ENCODE results near the gene MAD1L1. TPM values are rescaled to one million over a fixed set of nuclear protein-coding genes. Genes with fewer than 3 reads are reported as not detected.

MAD1L1 gene
- total and polyA plus RNA-seq, 8 donors = 21.4 to 58.8 (median 22.5) TPM

- Histone ChIP-seq H3K4me1 (peaks cover 0 to 4% of the 10 kb centered on the region in 2 donors), H3K27ac (no peak overlapping the region), H3K27me3 (peaks cover 0 to 4% of the 10 kb centered on the region in 2 donors), H3K9me3 (no peaks in the 10 kb centered on the region), H3K36me3 (peaks cover 0 to 22% of the 10 kb centered on the region in 2 donors), H3K4me3 (no peak overlapping the region)
- TF ChIP-seq, protein P1, sequence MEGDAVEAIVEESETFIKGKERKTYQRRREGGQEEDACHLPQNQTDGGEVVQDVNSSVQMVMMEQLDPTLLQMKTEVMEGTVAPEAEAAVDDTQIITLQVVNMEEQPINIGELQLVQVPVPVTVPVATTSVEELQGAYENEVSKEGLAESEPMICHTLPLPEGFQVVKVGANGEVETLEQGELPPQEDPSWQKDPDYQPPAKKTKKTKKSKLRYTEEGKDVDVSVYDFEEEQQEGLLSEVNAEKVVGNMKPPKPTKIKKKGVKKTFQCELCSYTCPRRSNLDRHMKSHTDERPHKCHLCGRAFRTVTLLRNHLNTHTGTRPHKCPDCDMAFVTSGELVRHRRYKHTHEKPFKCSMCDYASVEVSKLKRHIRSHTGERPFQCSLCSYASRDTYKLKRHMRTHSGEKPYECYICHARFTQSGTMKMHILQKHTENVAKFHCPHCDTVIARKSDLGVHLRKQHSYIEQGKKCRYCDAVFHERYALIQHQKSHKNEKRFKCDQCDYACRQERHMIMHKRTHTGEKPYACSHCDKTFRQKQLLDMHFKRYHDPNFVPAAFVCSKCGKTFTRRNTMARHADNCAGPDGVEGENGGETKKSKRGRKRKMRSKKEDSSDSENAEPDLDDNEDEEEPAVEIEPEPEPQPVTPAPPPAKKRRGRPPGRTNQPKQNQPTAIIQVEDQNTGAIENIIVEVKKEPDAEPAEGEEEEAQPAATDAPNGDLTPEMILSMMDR (IDR thresholded peaks at IDR 0.05) = no peak
- DNase-seq (no peak), ATAC-seq (no peak)
- intact Hi-C loops (cut with DNase I) = no loop called here
These were observed 420.8 kb downstream of the MAD1L1 start for GRCh38 chr7:1811850-1812508.

GRCh38 chr7:1810961-1811849, 421.5 kb downstream of the MAD1L1 start:
- Histone ChIP-seq H3K4me3 (no peak overlapping the region), H3K36me3 (peaks cover 0 to 22% of the 10 kb centered on the region in 2 donors), H3K27me3 (peaks cover 0 to 4% of the 10 kb centered on the region in 2 donors), H3K9me3 (no peaks in the 10 kb centered on the region), H3K27ac (no peak overlapping the region), H3K4me1 (peaks cover 0 to 4% of the 10 kb centered on the region in 2 donors)
- DNase-seq (peak in 2 of 4 donors; percentile 38 to 45), ATAC-seq (no peak)
- intact Hi-C loops (cut with DNase I) = no loop called here
- TF ChIP-seq, protein P1 (IDR thresholded peaks at IDR 0.05) = no peak

- Histone ChIP-seq H3K27ac (no peak overlapping the region), H3K4me1 (peaks cover 0 to 4% of the 10 kb centered on the region in 2 donors), H3K4me3 (no peak overlapping the region), H3K27me3 (peaks cover 0 to 4% of the 10 kb centered on the region in 2 donors), H3K36me3 (peaks cover 0 to 17% of the 10 kb centered on the region in 2 donors), H3K9me3 (no peaks in the 10 kb centered on the region)
- ATAC-seq = no peak
- DNase-seq = no peak
- intact Hi-C loops (cut with DNase I) = no loop called here
- TF ChIP-seq, protein P1 (IDR thresholded peaks at IDR 0.05) = no peak
These were observed 422.2 kb downstream of the MAD1L1 start for GRCh38 chr7:1810521-1810920.

- no peaks in the 10 kb centered on the region for H3K9me3 ChIP-seq
- TF ChIP-seq, protein P1 (IDR thresholded peaks at IDR 0.05) = no peak
- peaks cover 0 to 6% of the 10 kb centered on the region in 2 donors for H3K27me3 ChIP-seq
- ATAC-seq (no peak), DNase-seq (no peak)
- peaks cover 0 to 4% of the 10 kb centered on the region in 2 donors for H3K4me1 ChIP-seq
- intact Hi-C loops (cut with DNase I) = no loop called here
- no peak overlapping the region for H3K4me3 ChIP-seq
- peaks cover 0 to 10% of the 10 kb centered on the region in 2 donors for H3K36me3 ChIP-seq
- no peak overlapping the region for H3K27ac ChIP-seq
These were observed 423.0 kb downstream of the MAD1L1 start for GRCh38 chr7:1809601-1810258.

All from left lung (tissue), 10 donors.